D721Med (cell line): ENCODE measurements around the gene RNF39.

ENCODE experiments used
- DNase-seq: peaks from one replicate; pipeline ENCODE4 v3.0.0; 2011; ENCODE audit warnings: low spot score; ENCODE audit not compliant: insufficient read length
- FAIRE-seq: peaks from 2 replicates; lab custom pipeline; 2011; peaks lifted over from hg19 to GRCh38; lab: Jason Lieb, UNC
- CTCF ChIP-seq: IDR thresholded peaks from 2 replicates; pipeline ENCODE4 v1.5.1; 2012; ENCODE audit warnings: mild to moderate bottlenecking, control low read depth; ENCODE audit not compliant: insufficient read depth; ENCODE audit errors: missing control alignments

Gene RNF39

GRCh38 chr6:30112402-30112994 lies 36.9 kb upstream of the RNF39 start:
- TF ChIP-seq CTCF: no peak
- no peak for DNase-seq
- FAIRE-seq: no peak

GRCh38 chr6:30111266-30111856 lies 35.8 kb upstream of the RNF39 start:
- no peak for FAIRE-seq
- DNase-seq: no peak
- TF ChIP-seq CTCF: no peak

GRCh38 chr6:30104661-30105060 lies 29.1 kb upstream of the RNF39 start:
- no peak for DNase-seq
- TF ChIP-seq CTCF: no peak
- no peak for FAIRE-seq

- no peak for FAIRE-seq
- no peak for TF ChIP-seq CTCF
- DNase-seq: no peak
Measured at GRCh38 chr6:30103872-30104179, 28.3 kb upstream of the RNF39 start.

- DNase-seq: peak; percentile 63
Measured at GRCh38 chr6:30102970-30103871, 27.7 kb upstream of the RNF39 start.

GRCh38 chr6:30102414-30102969 lies 26.9 kb upstream of the RNF39 start:
- DNase-seq (no peak), FAIRE-seq (no peak)
- no peak for TF ChIP-seq CTCF

More at GRCh38 chr6:30102970-30103871, 27.7 kb upstream of the RNF39 start:
- peak; percentile 84 for TF ChIP-seq CTCF
- no peak for FAIRE-seq
